HG03039 (cell line): Measurements from ENCODE around the gene ANKK1.

Experiments
- ATAC-seq: cut with Tn5 transposase; IDR thresholded peaks from one replicate; pipeline ENCODE4 v1.9.1; 2021; ENCODE audit warnings: mild to moderate bottlenecking, moderate library complexity; ENCODE audit not compliant: unreplicated experiment

The ANKK1 gene

DNA sequence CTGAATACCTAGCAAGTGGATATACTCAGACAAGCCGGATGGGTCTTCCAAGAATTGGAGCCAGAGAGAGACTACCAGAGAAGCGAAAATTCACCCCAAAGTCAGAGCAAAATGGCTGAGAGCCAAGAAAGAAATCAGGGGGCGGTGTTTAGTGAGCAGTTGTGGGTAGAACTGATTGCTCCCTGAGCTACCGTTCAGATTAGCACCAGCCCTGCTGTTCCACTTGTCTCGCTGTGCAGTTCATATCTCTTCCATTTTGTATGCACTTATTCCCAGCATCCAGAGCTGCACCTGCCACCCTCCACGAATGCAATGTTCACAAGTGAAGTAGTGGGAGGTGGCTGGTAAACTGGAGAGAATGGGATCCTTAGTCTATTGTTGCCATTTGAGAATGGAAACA is 62.2 kb downstream of the ANKK1 start:
- ATAC-seq = no peak
